Renal pelvis (tissue), 4 donors: ENCODE results near the gene KMT5B. TPM values are rescaled to one million over a fixed set of nuclear protein-coding genes. Genes with fewer than 3 reads are reported as not detected.

Experiments
- DNase-seq: peaks from one replicate; pipeline ENCODE4 v3.0.0-alpha.2; 2013
- polyA plus RNA-seq, 3 donors: library from polyadenylated mRNA; unstranded; fragments of 120-200 nt; gene quantifications; one replicate each; pipeline ENCODE4 v1.2.1, GENCODE V29; 2013; ENCODE audit not compliant: insufficient read length in 3 of 3

Gene KMT5B
- polyA plus RNA-seq, 3 donors = 66.6 to 79.4 (median 73.7) TPM

GRCh38 chr11:68189082-68189481 lies 24.0 kb downstream of the KMT5B start:
- DNase-seq = no peak

GRCh38 chr11:68186061-68186460 lies 27.0 kb downstream of the KMT5B start:
- DNase-seq = no peak

GRCh38 chr11:68181719-68182451 lies 31.2 kb downstream of the KMT5B start:
- no peak for DNase-seq

- no peak for DNase-seq
These were observed 33.2 kb downstream of the KMT5B start for GRCh38 chr11:68179847-68180246.

- no peak for DNase-seq
These were observed 35.2 kb downstream of the KMT5B start for GRCh38 chr11:68177877-68178276.

GRCh38 chr11:68173926-68174325 lies 39.2 kb downstream of the KMT5B start:
- no peak for DNase-seq

GRCh38 chr11:68169442-68169841 lies 43.7 kb downstream of the KMT5B start:
- no peak for DNase-seq

- DNase-seq = no peak
These were observed 44.4 kb downstream of the KMT5B start for GRCh38 chr11:68168694-68169093.

- no peak for DNase-seq
These were observed 45.6 kb downstream of the KMT5B start for GRCh38 chr11:68167474-68167873.

- no peak for DNase-seq
These were observed 46.1 kb downstream of the KMT5B start for GRCh38 chr11:68166969-68167368.

- no peak for DNase-seq
These were observed 47.5 kb downstream of the KMT5B start for GRCh38 chr11:68165601-68166000.

- DNase-seq = no peak
These were observed 48.7 kb downstream of the KMT5B start for GRCh38 chr11:68164437-68164836.

- DNase-seq = no peak
These were observed 49.4 kb downstream of the KMT5B start for GRCh38 chr11:68163691-68164090.

- peak; percentile 17 for DNase-seq
These were observed 52.9 kb downstream of the KMT5B start for GRCh38 chr11:68160100-68160695.

- no peak for DNase-seq
These were observed 53.4 kb downstream of the KMT5B start for GRCh38 chr11:68159665-68160064.

GRCh38 chr11:68159161-68159560 lies 53.9 kb downstream of the KMT5B start:
- DNase-seq = no peak

- DNase-seq = no peak
These were observed 54.5 kb downstream of the KMT5B start for GRCh38 chr11:68158580-68158979.

- no peak for DNase-seq
These were observed 59.4 kb downstream of the KMT5B start for GRCh38 chr11:68153742-68154141.

GRCh38 chr11:68150037-68150436 lies 63.1 kb downstream of the KMT5B start:
- no peak for DNase-seq

- no peak for DNase-seq
These were observed 63.7 kb downstream of the KMT5B start for GRCh38 chr11:68149417-68149816.

GRCh38 chr11:68148879-68149278 lies 64.2 kb downstream of the KMT5B start:
- no peak for DNase-seq

GRCh38 chr11:68148071-68148805 lies 64.9 kb downstream of the KMT5B start:
- DNase-seq = no peak
